Karpas-422 (cell line): Measurements from ENCODE around the gene PIR. TPM values are rescaled to one million over a fixed set of nuclear protein-coding genes. Genes with fewer than 3 reads are reported as not detected.

Experiments
- DNase-seq: peaks from one replicate; pipeline ENCODE4 v3.0.0-alpha.2; 2015
- H2AFZ ChIP-seq: fragments of 200-600 bp; sonication (generic); 2 replicates; pipeline ENCODE4 v1.6.1; 2014; ENCODE audit warnings: antibody characterized with exemption, low read length, mixed read lengths
- H3K27ac ChIP-seq: fragments of 200-600 bp; sonication (generic); 2 replicates; pipeline ENCODE4 v1.5.1; 2014; ENCODE audit warnings: mild to moderate bottlenecking, low read length, moderate library complexity
- H3K27me3 ChIP-seq: fragments of 200-600 bp; sonication (generic); 2 replicates; pipeline ENCODE4 v1.6.1; 2014; ENCODE audit warnings: low read length, mixed read lengths
- H3K36me3 ChIP-seq: fragments of 200-600 bp; sonication (generic); 2 replicates; pipeline ENCODE4 v1.6.1; 2014; ENCODE audit warnings: low read length, mixed read lengths; ENCODE audit not compliant: insufficient read depth
- H3K4me1 ChIP-seq: fragments of 200-600 bp; sonication (generic); 2 replicates; pipeline ENCODE4 v1.6.1; 2014; ENCODE audit warnings: mild to moderate bottlenecking, low read length, mixed read lengths
- H3K4me2 ChIP-seq: fragments of 200-600 bp; sonication (generic); 2 replicates; pipeline ENCODE4 v1.6.1; 2014; ENCODE audit warnings: low read length, low read depth, mild to moderate bottlenecking; ENCODE audit not compliant: poor library complexity, severe bottlenecking
- H3K4me3 ChIP-seq: fragments of 200-600 bp; sonication (generic); 2 replicates; pipeline ENCODE4 v1.5.1; 2014; ENCODE audit warnings: mild to moderate bottlenecking, antibody characterized with exemption, low read length, mixed read lengths
- H3K79me2 ChIP-seq: fragments of 200-600 bp; sonication (generic); 2 replicates; pipeline ENCODE4 v1.6.1; 2014; ENCODE audit warnings: mild to moderate bottlenecking, low read length, mixed read lengths
- H3K9ac ChIP-seq: fragments of 200-600 bp; sonication (generic); 2 replicates; pipeline ENCODE4 v1.6.0; 2014; ENCODE audit warnings: low read length
- H3K9me2 ChIP-seq: fragments of 200-600 bp; sonication (generic), shearing (Covaris generic); replicated peaks from 2 replicates; pipeline ENCODE4 v1.6.0; 2014; ENCODE audit warnings: mild to moderate bottlenecking, low read length, moderate library complexity; ENCODE audit not compliant: insufficient read depth
- H3K9me3 ChIP-seq: fragments of 300-700, 200-600 bp; sonication (generic); 2 replicates; pipeline ENCODE4 v1.6.1; 2014; ENCODE audit warnings: low read length, mixed read lengths
- H4K20me1 ChIP-seq: fragments of 200-600 bp; sonication (generic); 2 replicates; pipeline ENCODE4 v1.6.1; 2014; ENCODE audit warnings: mild to moderate bottlenecking, antibody characterized with exemption, low read length, low read depth; ENCODE audit not compliant: insufficient read depth
- total RNA-seq: library from RNA; depleted of rRNA; stranded (reverse); fragments of >200 nt; shearing (Covaris generic); gene quantifications from 2 replicates; pipeline ENCODE4 v1.2.3, GENCODE V29; 2014; ENCODE audit warnings: low replicate concordance

The PIR gene
- total RNA-seq, 1 experiment from 2014 or later = not detected

GRCh38 chrX:15350329-15350996 lies 142.7 kb downstream of the PIR start:
- no peak overlapping the region for H3K9ac ChIP-seq
- H3K4me3 ChIP-seq = no peak overlapping the region
- no peaks in the 10 kb centered on the region for H4K20me1 ChIP-seq
- no peak overlapping the region for H2AFZ ChIP-seq
- no peak overlapping the region for H3K27ac ChIP-seq
- no peaks in the 10 kb centered on the region for H3K9me3 ChIP-seq
- peaks cover 6% of the 10 kb centered on the region for H3K4me1 ChIP-seq
- no peaks in the 10 kb centered on the region for H3K79me2 ChIP-seq
- no peaks in the 10 kb centered on the region for H3K9me2 ChIP-seq
- H3K36me3 ChIP-seq = no peaks in the 10 kb centered on the region
- no peaks in the 10 kb centered on the region for H3K27me3 ChIP-seq
- H3K4me2 ChIP-seq = no peak overlapping the region
- no peak for DNase-seq

- H3K4me3 ChIP-seq = no peak overlapping the region
- no peaks in the 10 kb centered on the region for H3K79me2 ChIP-seq
- H3K36me3 ChIP-seq = no peaks in the 10 kb centered on the region
- H3K9me2 ChIP-seq = no peaks in the 10 kb centered on the region
- no peaks in the 10 kb centered on the region for H3K27me3 ChIP-seq
- H4K20me1 ChIP-seq = no peaks in the 10 kb centered on the region
- no peak overlapping the region for H3K4me2 ChIP-seq
- no peak overlapping the region for H2AFZ ChIP-seq
- no peaks in the 10 kb centered on the region for H3K4me1 ChIP-seq
- DNase-seq = peak; percentile 92
- H3K9ac ChIP-seq = no peak overlapping the region
- no peak overlapping the region for H3K27ac ChIP-seq
- H3K9me3 ChIP-seq = no peaks in the 10 kb centered on the region
Observed at GRCh38 chrX:15349046-15349445, 144.1 kb downstream of the PIR start.

- Histone ChIP-seq H3K4me3 (no peak overlapping the region), H3K4me1 (no peaks in the 10 kb centered on the region), H2AFZ (no peak overlapping the region), H3K36me3 (no peaks in the 10 kb centered on the region), H3K4me2 (no peak overlapping the region), H3K79me2 (no peaks in the 10 kb centered on the region), H3K27ac (no peak overlapping the region), H3K9me2 (no peaks in the 10 kb centered on the region), H3K9me3 (no peaks in the 10 kb centered on the region), H4K20me1 (no peaks in the 10 kb centered on the region), H3K9ac (no peak overlapping the region), H3K27me3 (no peaks in the 10 kb centered on the region)
- no peak for DNase-seq
Observed at GRCh38 chrX:15345976-15346375, 147.2 kb downstream of the PIR start.

GRCh38 chrX:15344106-15344505 lies 149.0 kb downstream of the PIR start:
- Histone ChIP-seq H3K79me2 (no peaks in the 10 kb centered on the region), H3K9me2 (no peaks in the 10 kb centered on the region), H3K27me3 (no peaks in the 10 kb centered on the region), H3K27ac (no peak overlapping the region), H3K4me3 (no peak overlapping the region), H4K20me1 (no peaks in the 10 kb centered on the region), H3K4me1 (no peaks in the 10 kb centered on the region), H3K9ac (no peak overlapping the region), H2AFZ (no peak overlapping the region), H3K36me3 (no peaks in the 10 kb centered on the region), H3K4me2 (no peak overlapping the region), H3K9me3 (no peaks in the 10 kb centered on the region)
- no peak for DNase-seq

- Histone ChIP-seq H3K4me2 (no peak overlapping the region), H3K27ac (no peak overlapping the region), H3K36me3 (no peaks in the 10 kb centered on the region), H3K9me3 (no peaks in the 10 kb centered on the region), H3K4me1 (no peaks in the 10 kb centered on the region), H2AFZ (no peak overlapping the region), H4K20me1 (no peaks in the 10 kb centered on the region), H3K27me3 (no peaks in the 10 kb centered on the region), H3K4me3 (no peak overlapping the region), H3K79me2 (no peaks in the 10 kb centered on the region), H3K9me2 (no peaks in the 10 kb centered on the region), H3K9ac (no peak overlapping the region)
- DNase-seq = no peak
Observed at GRCh38 chrX:15343075-15343476, 150.1 kb downstream of the PIR start.

- Histone ChIP-seq H3K4me2 (no peak overlapping the region), H3K4me3 (no peak overlapping the region), H4K20me1 (no peaks in the 10 kb centered on the region), H3K27me3 (no peaks in the 10 kb centered on the region), H3K79me2 (no peaks in the 10 kb centered on the region), H3K4me1 (peaks cover 9% of the 10 kb centered on the region), H3K9me3 (no peaks in the 10 kb centered on the region), H2AFZ (no peak overlapping the region), H3K27ac (no peak overlapping the region), H3K36me3 (no peaks in the 10 kb centered on the region), H3K9me2 (no peaks in the 10 kb centered on the region), H3K9ac (no peak overlapping the region)
- no peak for DNase-seq
Observed at GRCh38 chrX:15340867-15341266, 152.3 kb downstream of the PIR start.

- Histone ChIP-seq H2AFZ (peak overlapping the region; percentile 29; the same call in 1 of the 2 replicates), H3K9ac (peak overlapping the region; percentile 62), H4K20me1 (no peaks in the 10 kb centered on the region), H3K36me3 (no peaks in the 10 kb centered on the region), H3K4me3 (peak overlapping the region; percentile 66), H3K27me3 (no peaks in the 10 kb centered on the region), H3K9me3 (no peaks in the 10 kb centered on the region), H3K27ac (no peak overlapping the region), H3K9me2 (no peaks in the 10 kb centered on the region), H3K79me2 (peaks cover 24% of the 10 kb centered on the region), H3K4me2 (peak overlapping the region; percentile 69), H3K4me1 (peaks cover 15% of the 10 kb centered on the region)
- DNase-seq = no peak
Observed at GRCh38 chrX:15336023-15336413, 157.1 kb downstream of the PIR start.

GRCh38 chrX:15335135-15336022 lies 157.8 kb downstream of the PIR start, which contains the start of gene PIGA:
Gene PIGA (minus strand): TSS chrX:15335523. CDS start chrX:15331930, 3,593 bp downstream.
- peak; percentile 96 for DNase-seq
- Histone ChIP-seq H3K79me2 (peaks cover 24% of the 10 kb centered on the region), H3K4me3 (peak within 1 kb of the TSS; percentile 69), H3K27me3 (no peaks in the 10 kb centered on the region), H3K9me3 (no peaks in the 10 kb centered on the region), H3K9me2 (no peaks in the 10 kb centered on the region), H2AFZ (peak within 1 kb of the TSS; percentile 29; the same call in 1 of the 2 replicates), H3K4me2 (peak within 1 kb of the TSS; percentile 69), H3K9ac (peak within 1 kb of the TSS; percentile 78), H3K36me3 (no peaks in the 10 kb centered on the region), H3K27ac (no peak within 1 kb of the TSS), H3K4me1 (peaks cover 15% of the 10 kb centered on the region), H4K20me1 (no peaks in the 10 kb centered on the region)
